Hepatocyte (in vitro differentiated cells): Measurements from ENCODE around the gene CHMP6. TPM values are rescaled to one million over a fixed set of nuclear protein-coding genes. Genes with fewer than 3 reads are reported as not detected.

ENCODE experiments used
- DNase-seq: peaks from one replicate; pipeline ENCODE4 v3.0.0-alpha.2; 2016; ENCODE audit warnings: low spot score
- H2AFZ ChIP-seq: fragments of 200-600 bp; sonication (generic); 2 replicates; pipeline ENCODE4 v1.6.0; 2016; ENCODE audit warnings: antibody characterized with exemption, mild to moderate bottlenecking
- H3K27ac ChIP-seq: fragments of 200-600 bp; sonication (generic); 2 replicates; pipeline ENCODE4 v1.5.1; 2016; ENCODE audit warnings: mild to moderate bottlenecking
- H3K27me3 ChIP-seq: fragments of 200-600 bp; sonication (generic); 2 replicates; pipeline ENCODE4 v1.6.1; 2016
- H3K36me3 ChIP-seq: fragments of 200-600 bp; sonication (generic); replicated peaks from 2 replicates; pipeline ENCODE4 v1.5.1; 2016; ENCODE audit warnings: low read depth; ENCODE audit not compliant: insufficient read depth
- H3K4me1 ChIP-seq: fragments of 200-600 bp; sonication (generic); 2 replicates; pipeline ENCODE4 v1.5.1; 2016; ENCODE audit warnings: mild to moderate bottlenecking, moderate library complexity; ENCODE audit not compliant: insufficient read depth
- H3K4me2 ChIP-seq: fragments of 200-600 bp; sonication (generic); 2 replicates; pipeline ENCODE4 v1.6.0; 2016
- H3K4me3 ChIP-seq: fragments of 200-600 bp; sonication (generic); 2 replicates; pipeline ENCODE4 v1.5.1; 2016; ENCODE audit warnings: mild to moderate bottlenecking
- H3K79me2 ChIP-seq: fragments of 200-600 bp; sonication (generic); 2 replicates; pipeline ENCODE4 v1.6.0; 2017; ENCODE audit warnings: mild to moderate bottlenecking
- H3K9me2 ChIP-seq: fragments of 200-600 bp; sonication (generic); replicated peaks from 2 replicates; pipeline ENCODE4 v1.6.0; 2017; ENCODE audit warnings: mild to moderate bottlenecking; ENCODE audit not compliant: insufficient read depth
- H3K9me3 ChIP-seq: fragments of 200-600 bp; sonication (generic); 2 replicates; pipeline ENCODE4 v1.5.1; 2016; ENCODE audit warnings: low read depth, mild to moderate bottlenecking
- H4K20me1 ChIP-seq: fragments of 200-600 bp; sonication (generic); 2 replicates; pipeline ENCODE4 v1.6.0; 2016; ENCODE audit warnings: mild to moderate bottlenecking; ENCODE audit not compliant: insufficient read depth, poor library complexity, severe bottlenecking
- EZH2 ChIP-seq: fragments of 200-600 bp; sonication (generic); IDR thresholded peaks from 2 replicates; pipeline ENCODE4 v1.6.1; 2016; ENCODE audit warnings: antibody characterized with exemption, mild to moderate bottlenecking, borderline replicate concordance
- EZH2phosphoT487 ChIP-seq: fragments of 200-600 bp; sonication (generic); IDR thresholded peaks from one replicate; pipeline ENCODE4 v1.6.1; 2018; ENCODE audit warnings: antibody characterized with exemption, mild to moderate bottlenecking, low read depth, moderate library complexity; ENCODE audit not compliant: unreplicated experiment, severe bottlenecking
- WGBS: methylation state at CpG from one replicate; pipeline ENCODE4 v1.1.6; 2016; ENCODE audit warnings: low lambda C conversion rate; ENCODE audit errors: missing lambda C conversion rate; 5-methylcytosine and 5-hydroxymethylcytosine counted together
- polyA plus RNA-seq: library from polyadenylated mRNA; unstranded; fragments of >200 nt; fragmentation: Nextera tagmentation; extraction: Ambion mirVana; gene quantifications from 2 replicates; pipeline ENCODE4 v1.2.1, GENCODE V29; 2016
- total RNA-seq: library from RNA; depleted of rRNA; stranded (reverse); fragments of >200 nt; gene quantifications from 2 replicates; pipeline ENCODE4 v1.2.3, GENCODE V29; 2014
- TF ChIP-seq, protein P1 (sequence below): fragments of 200-600 bp; sonication (generic); IDR thresholded peaks from 2 replicates; pipeline ENCODE4 v1.5.1; 2016; ENCODE audit warnings: antibody characterized with exemption, mild to moderate bottlenecking; ENCODE audit not compliant: poor library complexity

Gene CHMP6
- total and polyA plus RNA-seq, 2 experiments from 2014 or later, result 16.9 to 38.3 TPM

DNA sequence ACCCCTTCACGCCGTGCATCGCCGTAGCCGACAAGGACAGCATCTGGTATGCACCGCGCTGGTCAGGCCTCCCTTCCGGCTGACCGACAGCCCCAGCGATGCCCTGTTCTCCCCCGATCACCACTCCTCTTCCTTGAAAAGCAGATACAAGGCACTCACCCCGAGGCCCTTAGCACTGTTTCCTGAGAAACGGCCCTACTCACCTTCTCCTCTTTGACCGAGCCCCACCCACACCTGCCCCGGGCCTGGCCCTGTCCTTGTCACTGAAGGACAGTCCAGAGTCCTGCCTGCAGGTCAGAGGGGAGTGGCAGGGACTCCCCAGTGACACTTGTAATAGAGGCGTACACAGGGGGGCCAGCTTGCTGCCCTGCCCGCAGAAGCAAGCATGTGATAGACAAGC is 45.9 kb upstream of the CHMP6 start:
- H4K20me1 ChIP-seq, result no peaks in the 10 kb centered on the region

GRCh38 chr17:80946449-80946848 is 45.2 kb upstream of the CHMP6 start:
- H3K4me1 ChIP-seq, result peaks cover 4% of the 10 kb centered on the region
- no peak overlapping the region for H2AFZ ChIP-seq
- no peaks in the 10 kb centered on the region for H3K79me2 ChIP-seq
- no peaks in the 10 kb centered on the region for H3K9me3 ChIP-seq
- WGBS, result 98% methylated on average over 8 of the region's 8 CpGs
- H3K27me3 ChIP-seq, result no peaks in the 10 kb centered on the region
- no peak for DNase-seq
- H3K4me2 ChIP-seq, result no peak overlapping the region
- no peaks in the 10 kb centered on the region for H3K9me2 ChIP-seq
- no peaks in the 10 kb centered on the region for H3K36me3 ChIP-seq
- no peaks in the 10 kb centered on the region for H4K20me1 ChIP-seq
- H3K4me3 ChIP-seq, result no peak overlapping the region
- no peak overlapping the region for H3K27ac ChIP-seq
- TF ChIP-seq, protein P1, sequence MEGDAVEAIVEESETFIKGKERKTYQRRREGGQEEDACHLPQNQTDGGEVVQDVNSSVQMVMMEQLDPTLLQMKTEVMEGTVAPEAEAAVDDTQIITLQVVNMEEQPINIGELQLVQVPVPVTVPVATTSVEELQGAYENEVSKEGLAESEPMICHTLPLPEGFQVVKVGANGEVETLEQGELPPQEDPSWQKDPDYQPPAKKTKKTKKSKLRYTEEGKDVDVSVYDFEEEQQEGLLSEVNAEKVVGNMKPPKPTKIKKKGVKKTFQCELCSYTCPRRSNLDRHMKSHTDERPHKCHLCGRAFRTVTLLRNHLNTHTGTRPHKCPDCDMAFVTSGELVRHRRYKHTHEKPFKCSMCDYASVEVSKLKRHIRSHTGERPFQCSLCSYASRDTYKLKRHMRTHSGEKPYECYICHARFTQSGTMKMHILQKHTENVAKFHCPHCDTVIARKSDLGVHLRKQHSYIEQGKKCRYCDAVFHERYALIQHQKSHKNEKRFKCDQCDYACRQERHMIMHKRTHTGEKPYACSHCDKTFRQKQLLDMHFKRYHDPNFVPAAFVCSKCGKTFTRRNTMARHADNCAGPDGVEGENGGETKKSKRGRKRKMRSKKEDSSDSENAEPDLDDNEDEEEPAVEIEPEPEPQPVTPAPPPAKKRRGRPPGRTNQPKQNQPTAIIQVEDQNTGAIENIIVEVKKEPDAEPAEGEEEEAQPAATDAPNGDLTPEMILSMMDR, result no peak
- TF ChIP-seq EZH2phosphoT487 (no peak), EZH2 (no peak)

More for the DNA sequence above, 45.9 kb upstream of the CHMP6 start:
- 92% methylated on average over 17 of the region's 17 CpGs for WGBS
- no peak overlapping the region for H3K27ac ChIP-seq
- no peak for TF ChIP-seq EZH2phosphoT487
- TF ChIP-seq, protein P1, result no peak
- no peak for TF ChIP-seq EZH2
- H3K36me3 ChIP-seq, result no peaks in the 10 kb centered on the region
- H3K4me3 ChIP-seq, result no peak overlapping the region
- no peaks in the 10 kb centered on the region for H3K27me3 ChIP-seq
- H3K4me1 ChIP-seq, result peaks cover 4% of the 10 kb centered on the region
- H3K4me2 ChIP-seq, result no peak overlapping the region
- H3K79me2 ChIP-seq, result no peaks in the 10 kb centered on the region
- H3K9me2 ChIP-seq, result no peaks in the 10 kb centered on the region
- H3K9me3 ChIP-seq, result no peaks in the 10 kb centered on the region
- H2AFZ ChIP-seq, result no peak overlapping the region
- DNase-seq, result no peak

DNA sequence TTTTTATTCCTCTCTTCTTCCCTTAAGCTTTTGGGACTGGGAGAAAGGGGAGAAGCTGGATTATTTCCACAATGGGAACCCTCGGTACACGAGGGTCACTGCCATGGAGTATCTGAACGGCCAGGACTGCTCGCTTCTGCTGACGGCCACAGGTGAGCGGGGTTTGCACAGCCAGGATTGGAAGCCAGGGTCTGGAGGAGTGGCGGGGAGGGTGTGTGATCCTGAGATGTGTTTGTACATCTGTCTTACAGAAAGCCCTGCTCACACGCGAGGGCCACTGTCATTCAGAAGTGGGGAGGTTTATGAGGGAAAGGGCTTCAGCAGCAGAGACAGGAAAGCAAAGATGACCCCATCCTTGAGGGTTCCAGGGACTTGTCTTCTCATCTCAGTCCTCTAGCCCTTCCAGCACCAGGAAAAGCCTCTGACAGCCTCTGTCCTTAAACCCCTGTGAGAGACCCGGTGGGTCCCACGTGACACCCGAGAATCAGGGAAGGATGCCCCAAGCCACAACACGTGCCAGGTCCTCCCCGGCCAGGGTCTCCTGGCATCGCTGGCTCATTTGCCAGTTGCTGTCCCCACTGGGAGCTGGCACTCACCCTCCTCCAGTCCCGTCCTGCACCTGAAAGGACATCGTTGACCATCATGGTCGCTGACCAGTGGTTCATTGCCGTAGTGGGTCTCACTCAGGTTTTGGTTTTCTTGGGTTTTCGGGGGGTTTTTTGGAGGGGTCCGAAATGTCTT is 44.3 kb upstream of the CHMP6 start:
- Histone ChIP-seq H3K27ac (no peak overlapping the region), H3K4me3 (no peak overlapping the region), H3K36me3 (no peaks in the 10 kb centered on the region), H3K4me1 (no peaks in the 10 kb centered on the region), H2AFZ (no peak overlapping the region), H3K4me2 (no peak overlapping the region), H3K79me2 (no peaks in the 10 kb centered on the region), H3K27me3 (no peaks in the 10 kb centered on the region), H3K9me3 (no peaks in the 10 kb centered on the region), H3K9me2 (no peaks in the 10 kb centered on the region), H4K20me1 (no peaks in the 10 kb centered on the region)
- WGBS, result 93% methylated on average over 21 of the region's 21 CpGs
- no peak for TF ChIP-seq EZH2
- TF ChIP-seq EZH2phosphoT487, result no peak
- TF ChIP-seq, protein P1, result no peak
- DNase-seq, result no peak
